ENCODE results near the gene COL9A1. TPM values are rescaled to one million over a fixed set of nuclear protein-coding genes. Genes with fewer than 3 reads are reported as not detected.
A peak's percentile ranks its signal among the peaks of the same experiment; 100 is the strongest.

The COL9A1 gene
- total and polyA plus RNA-seq, 9 of the 15 experiments (the other 6 are each of a cell fraction or from before 2014, with no cell fraction given), result 0.01 to 0.13 (median 0.06) TPM; not detected in 1

- CTCF ChIA-PET (ENCODE audit: low intra/inter-chr PET ratio), result no interaction called here
- no peaks in the 10 kb centered on the region for H3K27me3 ChIP-seq (ENCODE audit: control insufficient read depth in 2 of 2, insufficient read depth in 2 of 2, low read length in 2 of 2)
Observed at GRCh38 chr6:70208235-70208790, 94.6 kb downstream of the COL9A1 start.

DNA sequence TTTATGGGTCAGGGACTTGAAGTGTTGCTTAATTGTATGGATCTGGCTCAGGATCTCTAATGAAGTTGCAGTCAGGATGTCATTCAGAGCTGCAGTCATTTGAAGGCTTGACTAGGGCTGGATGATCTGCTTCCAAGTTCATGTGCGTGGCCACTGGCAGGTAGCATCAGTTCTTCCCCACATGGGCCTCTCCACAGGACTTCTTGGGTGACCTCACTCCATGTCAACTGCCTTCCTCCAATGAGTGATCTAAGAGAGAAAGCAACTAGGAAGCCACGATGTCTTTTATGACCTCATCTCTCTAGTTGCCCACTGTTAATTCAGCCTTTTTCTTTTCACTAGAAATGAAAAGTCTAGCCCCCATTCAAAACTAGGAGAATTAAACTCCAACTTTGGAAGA lies 104.1 kb downstream of the COL9A1 start:
- no peak overlapping the region for H3K9ac ChIP-seq (ENCODE audit: insufficient read depth in 1 of 2, low read depth in 2 of 2, low read length in 2 of 2)
- H3K4me1 ChIP-seq (replicated peaks in 1 of 2; ENCODE audit: control insufficient read depth in 2 of 2, insufficient read depth in 2 of 2, low read length in 2 of 2), result no peaks in the 10 kb centered on the region
- H3K27me3 ChIP-seq (ENCODE audit: control insufficient read depth in 2 of 2, insufficient read depth in 2 of 2, low read length in 2 of 2), result peaks cover 4 to 8% of the 10 kb centered on the region in 2 experiments; a peak in 3 of 5 replicates
- H3K27ac ChIP-seq (ENCODE audit: extremely low read depth, low read depth, low read length), result no peak overlapping the region
- 4% methylated on average over 2 of the region's 2 CpGs for WGBS (ENCODE audit: insufficient coverage, low coverage, missing lambda C conversion rate)
- POLR2A ChIA-PET, result no interaction called here
- peaks cover 3% of the 10 kb centered on the region for H3K9me1 ChIP-seq (ENCODE audit: control insufficient read depth, insufficient read depth, low read length)
- FAIRE-seq, result no peak
- H3K9me3 ChIP-seq (replicated peaks; ENCODE audit: control insufficient read depth, insufficient read depth, low read depth, low read length), result no peaks in the 10 kb centered on the region
- H3K4me2 ChIP-seq (ENCODE audit: insufficient read depth, low read length), result no peak overlapping the region
- DNase-seq (ENCODE audit: extremely low read depth in 1 of 4, low spot score in 3 of 4), result no peak
- peak; percentile 24; the same call in 1 of the 2 replicates for TF ChIP-seq ATF3 (IDR thresholded peaks at IDR 0.05)
- TF ChIP-seq ATF3 (CRISPR knock-in tag; conservative IDR thresholded peaks at IDR 0.05), result no peak
- no peak for TF ChIP-seq FOXJ2 (tag; IDR thresholded peaks at IDR 0.05)
- TF ChIP-seq MAZ (CRISPR knock-in tag; conservative IDR thresholded peaks at IDR 0.05 in 1 of 2, IDR thresholded peaks at IDR 0.05 in 1 of 2), result no peak
- intact Hi-C loops (cut with micrococcal nuclease) (no loop called here), in situ Hi-C loops (cut with MboI) (no loop called here)
- BruUV-seq (replicated peaks), result no TSS peak
- no peaks in the 10 kb centered on the region for H3K36me3 ChIP-seq (ENCODE audit: control insufficient read depth, insufficient read depth, low read length)
- H4K20me1 ChIP-seq (replicated peaks; ENCODE audit: control insufficient read depth, insufficient read depth, low read length), result no peaks in the 10 kb centered on the region
- CTCF ChIA-PET (ENCODE audit: low intra/inter-chr PET ratio), result no interaction called here
- no peak overlapping the region for H3K4me3 ChIP-seq
- H2AFZ ChIP-seq (ENCODE audit: low read depth, low read length), result no peak overlapping the region
- H3K79me2 ChIP-seq (ENCODE audit: control insufficient read depth, insufficient read depth, low read length), result no peaks in the 10 kb centered on the region
- ATAC-seq, result no peak

More at GRCh38 chr6:70208235-70208790, 94.6 kb downstream of the COL9A1 start:
- Histone ChIP-seq H3K4me2 (ENCODE audit: insufficient read depth, low read length) (no peak overlapping the region), H2AFZ (ENCODE audit: low read depth, low read length) (no peak overlapping the region), H3K4me3 (no peak overlapping the region), H3K79me2 (ENCODE audit: control insufficient read depth, insufficient read depth, low read length) (no peaks in the 10 kb centered on the region), H4K20me1 (replicated peaks; ENCODE audit: control insufficient read depth, insufficient read depth, low read length) (no peaks in the 10 kb centered on the region), H3K9me1 (ENCODE audit: control insufficient read depth, insufficient read depth, low read length) (no peaks in the 10 kb centered on the region), H3K9ac (ENCODE audit: insufficient read depth in 1 of 2, low read depth in 2 of 2, low read length in 2 of 2) (no peak overlapping the region), H3K27ac (ENCODE audit: extremely low read depth, low read depth, low read length) (no peak overlapping the region), H3K9me3 (replicated peaks; ENCODE audit: control insufficient read depth, insufficient read depth, low read depth, low read length) (no peaks in the 10 kb centered on the region), H3K4me1 (replicated peaks in 1 of 2; ENCODE audit: control insufficient read depth in 2 of 2, insufficient read depth in 2 of 2, low read length in 2 of 2) (no peaks in the 10 kb centered on the region), H3K36me3 (ENCODE audit: control insufficient read depth, insufficient read depth, low read length) (no peaks in the 10 kb centered on the region)
- WGBS (ENCODE audit: insufficient coverage, low coverage, missing lambda C conversion rate), result 0% methylated on average over 1 of the region's 1 CpG
- no TSS peak for BruUV-seq (replicated peaks)
- TF ChIP-seq, protein P1, sequence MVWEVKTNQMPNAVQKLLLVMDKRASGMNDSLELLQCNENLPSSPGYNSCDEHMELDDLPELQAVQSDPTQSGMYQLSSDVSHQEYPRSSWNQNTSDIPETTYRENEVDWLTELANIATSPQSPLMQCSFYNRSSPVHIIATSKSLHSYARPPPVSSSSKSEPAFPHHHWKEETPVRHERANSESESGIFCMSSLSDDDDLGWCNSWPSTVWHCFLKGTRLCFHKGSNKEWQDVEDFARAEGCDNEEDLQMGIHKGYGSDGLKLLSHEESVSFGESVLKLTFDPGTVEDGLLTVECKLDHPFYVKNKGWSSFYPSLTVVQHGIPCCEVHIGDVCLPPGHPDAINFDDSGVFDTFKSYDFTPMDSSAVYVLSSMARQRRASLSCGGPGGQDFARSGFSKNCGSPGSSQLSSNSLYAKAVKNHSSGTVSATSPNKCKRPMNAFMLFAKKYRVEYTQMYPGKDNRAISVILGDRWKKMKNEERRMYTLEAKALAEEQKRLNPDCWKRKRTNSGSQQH (CRISPR knock-in tag; IDR thresholded peaks at IDR 0.05), result no peak
- peak; percentile 6; the same call in 1 of the 2 replicates for TF ChIP-seq ZNF316 (IDR thresholded peaks at IDR 0.05)
- in situ Hi-C loops (cut with MboI) (no loop called here), intact Hi-C loops (cut with micrococcal nuclease) (no loop called here)
- POLR2A ChIA-PET, result interaction anchor here (1.0 to 2.0 kb wide), 2 partner anchors 13 to 15 kb away, joined by 3 to 5 read pairs; no protein-coding TSS in a partner anchor
- ATAC-seq (no peak), DNase-seq (ENCODE audit: extremely low read depth in 1 of 4, low spot score in 3 of 4) (no peak), FAIRE-seq (no peak)

All from K562 (cell line).